ENCODE data around the gene CDKN2B-AS1.
"Not testable (repeated sequence)": the region's sequence is repeated elsewhere in the genome, so short reads cannot be mapped to it uniquely, and the experiment has no call there.

Gene CDKN2B-AS1

GRCh38 chr9:21994556-21995005 lies at the start of gene CDKN2B-AS1:
Gene CDKN2B-AS1 (plus strand): TSS chr9:21994791.
- DNase-seq (ENCODE audit: low read depth in 2 of 2): no peak

GRCh38 chr9:21945606-21946005 lies 49.0 kb upstream of the CDKN2B-AS1 start:
- no peak for DNase-seq (ENCODE audit: low read depth in 2 of 2)

GRCh38 chr9:21958833-21959232 lies 35.8 kb upstream of the CDKN2B-AS1 start:
- DNase-seq (ENCODE audit: low read depth in 2 of 2): no peak

- DNase-seq (ENCODE audit: low read depth in 2 of 2): not testable (repeated sequence)
These were observed 35.3 kb upstream of the CDKN2B-AS1 start for GRCh38 chr9:21959268-21959667.

GRCh38 chr9:21961569-21961968 lies 33.0 kb upstream of the CDKN2B-AS1 start:
- DNase-seq (ENCODE audit: low read depth in 2 of 2): no peak

GRCh38 chr9:21964925-21965385 lies 29.6 kb upstream of the CDKN2B-AS1 start:
- peak in 1 of 2 donors; percentile 24 for DNase-seq (ENCODE audit: low read depth in 2 of 2)

GRCh38 chr9:21965401-21965951 lies 29.1 kb upstream of the CDKN2B-AS1 start:
- DNase-seq (ENCODE audit: low read depth in 2 of 2): no peak

- DNase-seq (ENCODE audit: low read depth in 2 of 2): no peak
These were observed 28.3 kb upstream of the CDKN2B-AS1 start for GRCh38 chr9:21966140-21966851.

GRCh38 chr9:21967169-21967568 lies 27.4 kb upstream of the CDKN2B-AS1 start:
- DNase-seq (ENCODE audit: low read depth in 2 of 2): no peak

- no peak for DNase-seq (ENCODE audit: low read depth in 2 of 2)
These were observed 26.9 kb upstream of the CDKN2B-AS1 start for GRCh38 chr9:21967702-21968101.

- DNase-seq (ENCODE audit: low read depth in 2 of 2): no peak
These were observed 26.1 kb upstream of the CDKN2B-AS1 start for GRCh38 chr9:21968331-21969010.

- no peak for DNase-seq (ENCODE audit: low read depth in 2 of 2)
These were observed 25.3 kb upstream of the CDKN2B-AS1 start for GRCh38 chr9:21969011-21969940.

- no peak for DNase-seq (ENCODE audit: low read depth in 2 of 2)
These were observed 24.4 kb upstream of the CDKN2B-AS1 start for GRCh38 chr9:21969951-21970799.

GRCh38 chr9:21970800-21971640 lies 23.6 kb upstream of the CDKN2B-AS1 start:
- no peak for DNase-seq (ENCODE audit: low read depth in 2 of 2)

GRCh38 chr9:21972361-21972760 lies 22.2 kb upstream of the CDKN2B-AS1 start:
- DNase-seq (ENCODE audit: low read depth in 2 of 2): no peak

- no peak for DNase-seq (ENCODE audit: low read depth in 2 of 2)
These were observed 20.3 kb upstream of the CDKN2B-AS1 start for GRCh38 chr9:21974343-21974721.

- no peak for DNase-seq (ENCODE audit: low read depth in 2 of 2)
These were observed 19.7 kb upstream of the CDKN2B-AS1 start for GRCh38 chr9:21974722-21975409.

- DNase-seq (ENCODE audit: low read depth in 2 of 2): no peak
These were observed 18.2 kb upstream of the CDKN2B-AS1 start for GRCh38 chr9:21976334-21976875.

- DNase-seq (ENCODE audit: low read depth in 2 of 2): no peak
These were observed 12.2 kb upstream of the CDKN2B-AS1 start for GRCh38 chr9:21982391-21982790.

Measured in stimulated activated CD8-positive, alpha-beta memory T cell treated with anti-CD3 and anti-CD28 coated beads, Interleukin-2, amount 100 ng/mL, for 1 hour (primary cell).